BLaER1 (cell line): ENCODE data around the gene HSD17B1.

Experiments used
- H3K27ac ChIP-seq: shearing (Covaris generic); formaldehyde crosslinking; 2 replicates; pipeline ENCODE4 v1.8.1; 2022
- H3K27me3 ChIP-seq: shearing (Covaris generic); formaldehyde crosslinking; 2 replicates; pipeline ENCODE4 v1.8.1; 2022
- H3K36me3 ChIP-seq: shearing (Covaris generic); formaldehyde crosslinking; 2 replicates; pipeline ENCODE4 v1.8.1; 2022
- H3K4me1 ChIP-seq: shearing (Covaris generic); formaldehyde crosslinking; 2 replicates; pipeline ENCODE4 v1.8.1; 2022
- H3K4me2 ChIP-seq: shearing (Covaris generic); formaldehyde crosslinking; 2 replicates; pipeline ENCODE4 v1.8.1; 2022
- H3K4me3 ChIP-seq: shearing (Covaris generic); formaldehyde crosslinking; 2 replicates; pipeline ENCODE4 v1.8.1; 2022
- H3K9ac ChIP-seq: shearing (Covaris generic); formaldehyde crosslinking; 2 replicates; pipeline ENCODE4 v1.8.1; 2022
- H3K9me3 ChIP-seq: shearing (Covaris generic); formaldehyde crosslinking; 2 replicates; pipeline ENCODE4 v1.8.1; 2022
- H4K20me1 ChIP-seq: shearing (Covaris generic); formaldehyde crosslinking; 2 replicates; pipeline ENCODE4 v1.8.1; 2022
- Cebpa-rat ChIP-seq: shearing (Covaris generic); IDR thresholded peaks from 2 replicates; pipeline ENCODE4 v1.8.1; 2022

Gene HSD17B1

DNA sequence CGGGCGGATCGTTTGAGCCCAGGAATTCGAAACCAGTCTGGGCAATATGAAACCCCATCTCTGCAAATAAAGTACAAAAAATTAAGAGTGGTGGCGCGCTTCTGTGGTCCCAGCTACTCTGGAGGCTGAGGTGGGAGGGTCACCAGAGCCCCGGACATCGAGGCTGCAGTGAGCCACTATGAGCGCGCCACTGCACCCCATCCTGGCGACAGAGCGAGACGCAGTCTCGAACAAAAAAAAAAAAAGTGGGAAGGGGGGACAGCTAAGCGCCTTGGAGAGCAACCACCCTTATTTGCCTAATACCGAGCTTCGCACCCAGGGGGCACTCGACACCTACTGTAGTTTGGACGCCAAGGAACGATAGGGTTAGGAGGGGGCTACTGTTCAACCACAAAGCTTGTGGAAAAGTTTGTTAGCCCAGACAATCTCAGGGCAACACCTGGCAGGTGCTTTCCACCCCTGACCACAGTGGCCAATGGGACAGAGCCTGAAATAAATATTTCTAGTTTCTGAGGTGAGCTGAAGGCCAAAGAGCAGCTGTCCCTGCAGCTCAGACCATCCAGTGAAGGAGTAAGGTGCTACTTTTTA lies 25.7 kb downstream of the HSD17B1 start:
- H3K4me1 ChIP-seq = peaks cover 36% of the 10 kb centered on the region
- peak overlapping the region; percentile 78 for H3K27ac ChIP-seq
- no peaks in the 10 kb centered on the region for H3K27me3 ChIP-seq
- no peaks in the 10 kb centered on the region for H3K9me3 ChIP-seq
- H3K9ac ChIP-seq = peak overlapping the region; percentile 81
- H3K4me3 ChIP-seq = peak overlapping the region; percentile 82
- H3K36me3 ChIP-seq = peaks cover 72% of the 10 kb centered on the region
- TF ChIP-seq Cebpa-rat = no peak
- H4K20me1 ChIP-seq = no peaks in the 10 kb centered on the region
- H3K4me2 ChIP-seq = peak overlapping the region; percentile 97

DNA sequence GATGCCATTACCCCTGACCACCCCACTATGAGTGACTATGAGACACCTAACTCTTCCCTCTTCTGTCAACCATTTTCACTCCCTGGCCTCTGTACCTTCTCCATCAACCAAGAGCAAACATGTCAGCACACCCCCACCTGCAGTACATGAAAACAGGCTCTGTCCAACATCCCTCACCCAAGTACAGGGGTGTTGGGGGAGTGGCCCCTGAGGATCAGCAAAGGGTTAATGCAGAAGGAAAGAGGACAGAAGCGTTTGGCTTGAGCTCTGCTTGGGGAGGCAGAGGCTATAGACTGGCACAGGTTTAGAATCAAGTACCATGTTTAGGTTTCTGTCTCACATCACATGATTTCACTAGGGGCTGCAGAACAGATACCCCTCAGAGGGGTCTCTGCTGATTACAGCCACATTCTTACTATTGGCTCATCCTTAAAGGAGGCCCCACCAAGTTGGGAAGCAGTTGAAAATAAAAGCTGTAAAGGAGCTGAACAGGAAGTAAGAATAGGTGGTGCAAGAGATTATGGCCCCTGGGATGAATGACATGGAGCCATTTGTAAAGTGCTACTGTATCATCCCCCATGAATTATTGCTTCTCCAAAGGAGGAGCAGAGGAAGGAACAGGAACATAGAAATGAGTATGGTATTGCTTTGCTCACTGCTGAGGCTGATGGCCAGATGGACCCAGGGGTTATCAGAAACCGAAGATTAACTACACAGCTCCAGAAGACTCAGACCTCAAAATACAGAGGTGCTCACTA lies 27.2 kb downstream of the HSD17B1 start:
- H3K27me3 ChIP-seq = no peaks in the 10 kb centered on the region
- H3K4me2 ChIP-seq = no peak overlapping the region
- no peak overlapping the region for H3K27ac ChIP-seq
- H3K4me1 ChIP-seq = peaks cover 35% of the 10 kb centered on the region
- peaks cover 72% of the 10 kb centered on the region for H3K36me3 ChIP-seq
- no peak overlapping the region for H3K4me3 ChIP-seq
- no peak overlapping the region for H3K9ac ChIP-seq
- H4K20me1 ChIP-seq = no peaks in the 10 kb centered on the region
- TF ChIP-seq Cebpa-rat = no peak
- no peaks in the 10 kb centered on the region for H3K9me3 ChIP-seq

DNA sequence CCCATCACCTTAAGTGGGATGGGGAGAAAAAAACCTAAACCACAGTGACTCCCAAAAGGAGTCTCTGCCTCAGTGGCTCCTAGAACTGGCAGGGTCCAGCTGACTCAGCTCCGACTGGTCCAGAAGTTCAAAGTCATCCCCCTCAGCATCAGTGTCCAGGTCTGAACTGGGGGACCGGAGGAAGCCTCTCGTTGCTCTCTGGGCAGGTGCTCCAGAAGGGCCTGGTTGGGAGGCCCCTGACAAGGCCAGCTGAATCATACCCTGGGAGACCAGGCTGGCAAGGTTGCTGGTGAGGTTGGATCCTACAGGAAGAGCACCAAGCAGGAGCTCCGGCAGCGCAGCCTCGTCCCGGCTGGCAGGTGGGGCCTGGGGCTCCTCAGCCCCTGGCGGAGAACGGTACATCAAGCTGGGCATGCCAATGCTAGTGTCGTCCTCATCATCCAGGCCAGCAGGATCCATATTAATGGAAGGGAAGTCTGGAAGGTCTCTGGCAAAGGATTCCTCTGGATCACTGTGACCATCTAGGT lies 29.1 kb downstream of the HSD17B1 start:
- no peak overlapping the region for H3K9ac ChIP-seq

DNA sequence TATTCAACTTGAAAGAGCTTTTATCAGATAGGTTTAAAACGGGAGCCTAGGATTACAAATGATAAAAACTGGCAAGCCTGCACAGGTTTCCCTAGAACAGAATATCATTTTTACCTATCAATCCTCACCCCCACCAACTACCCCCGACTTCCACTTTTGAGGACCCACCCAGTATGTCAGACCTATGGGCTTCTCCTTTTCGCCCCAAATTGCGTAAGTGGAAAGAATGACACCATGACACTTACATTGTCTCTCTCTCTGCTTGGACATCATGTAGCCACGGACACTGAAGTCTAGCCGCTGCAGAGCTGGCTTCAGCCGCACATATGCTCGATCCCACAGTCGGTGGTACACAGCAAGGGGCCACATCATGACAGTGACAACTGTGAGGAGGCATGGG lies 32.2 kb downstream of the HSD17B1 start:
- no peaks in the 10 kb centered on the region for H3K4me1 ChIP-seq
- H3K27ac ChIP-seq = no peak overlapping the region
- H3K27me3 ChIP-seq = no peaks in the 10 kb centered on the region
- no peak for TF ChIP-seq Cebpa-rat
- peaks cover 18% of the 10 kb centered on the region; the same call in 1 of the 2 replicates for H4K20me1 ChIP-seq
- H3K4me3 ChIP-seq = no peak overlapping the region
- H3K4me2 ChIP-seq = no peak overlapping the region
- no peaks in the 10 kb centered on the region for H3K9me3 ChIP-seq
- no peak overlapping the region for H3K9ac ChIP-seq
- H3K36me3 ChIP-seq = peaks cover 100% of the 10 kb centered on the region

More for the DNA sequence above, 29.1 kb downstream of the HSD17B1 start:
- peaks cover 77% of the 10 kb centered on the region for H3K36me3 ChIP-seq
- H4K20me1 ChIP-seq = peaks cover 15% of the 10 kb centered on the region; the same call in 1 of the 2 replicates
- H3K9me3 ChIP-seq = no peaks in the 10 kb centered on the region
- no peak for TF ChIP-seq Cebpa-rat
- no peak overlapping the region for H3K4me2 ChIP-seq
- peaks cover 16% of the 10 kb centered on the region for H3K4me1 ChIP-seq
- no peak overlapping the region for H3K4me3 ChIP-seq
- H3K27me3 ChIP-seq = no peaks in the 10 kb centered on the region
- H3K27ac ChIP-seq = no peak overlapping the region

DNA sequence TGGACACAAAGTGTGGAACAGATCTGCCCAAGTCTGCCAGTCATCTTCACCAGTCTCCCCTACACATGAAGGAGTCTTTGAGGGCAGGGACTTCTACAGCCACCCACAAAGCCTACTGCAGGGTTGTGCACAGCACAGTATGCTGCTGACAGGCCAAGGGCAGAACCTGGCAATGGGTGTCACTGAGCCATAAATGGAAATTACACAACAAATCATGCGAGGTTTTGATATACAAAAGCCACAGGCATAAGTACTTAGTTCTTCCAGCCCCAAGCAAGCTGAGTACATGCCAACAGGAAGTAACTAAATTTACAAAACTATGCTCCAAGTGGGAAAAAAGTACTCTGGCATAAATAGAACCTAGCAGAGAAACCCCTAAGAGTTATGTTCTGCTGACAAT lies 32.6 kb downstream of the HSD17B1 start:
- Histone ChIP-seq H3K36me3 (peaks cover 100% of the 10 kb centered on the region), H3K4me1 (no peaks in the 10 kb centered on the region), H3K4me2 (no peak overlapping the region), H3K9me3 (no peaks in the 10 kb centered on the region), H3K27me3 (no peaks in the 10 kb centered on the region), H3K4me3 (no peak overlapping the region), H3K27ac (no peak overlapping the region), H3K9ac (no peak overlapping the region), H4K20me1 (peaks cover 18% of the 10 kb centered on the region; the same call in 1 of the 2 replicates)
- TF ChIP-seq Cebpa-rat = no peak

DNA sequence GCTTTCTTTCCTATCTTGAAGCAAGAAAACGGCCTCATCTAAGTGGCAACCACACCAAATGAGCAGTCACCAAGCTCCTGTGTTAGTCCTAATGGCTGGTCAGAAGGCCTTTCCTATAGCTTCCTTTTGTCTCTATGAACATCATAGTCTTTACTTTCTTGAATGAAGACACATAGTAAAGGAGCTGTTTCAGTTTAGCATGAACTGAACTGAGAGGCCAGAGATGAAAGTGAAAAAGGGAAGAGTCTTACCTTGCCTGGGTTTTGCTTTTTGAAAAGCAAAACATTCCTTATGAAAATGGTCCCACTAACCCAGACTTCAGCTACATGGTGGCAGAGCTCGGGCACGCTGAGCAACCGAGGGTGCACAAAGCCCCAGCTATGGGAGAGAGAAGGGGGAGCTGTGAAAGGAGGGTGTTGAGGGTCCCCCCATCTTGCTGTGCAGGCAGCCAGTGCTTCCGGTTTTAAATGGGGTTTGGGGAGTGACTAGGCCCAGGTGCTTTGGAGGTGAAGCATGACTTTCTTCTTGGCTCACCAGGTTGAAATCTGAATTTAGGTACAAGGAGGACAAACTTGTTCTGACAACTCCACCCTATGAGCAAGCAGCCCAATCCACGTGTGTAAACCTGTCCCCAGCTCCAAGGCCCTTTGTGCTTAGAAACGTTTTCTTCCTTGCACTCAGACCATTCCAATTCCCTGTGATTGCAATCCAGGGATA lies 33.9 kb downstream of the HSD17B1 start:
- TF ChIP-seq Cebpa-rat = no peak
- no peak overlapping the region for H3K4me3 ChIP-seq
- no peaks in the 10 kb centered on the region for H3K4me1 ChIP-seq
- H3K9ac ChIP-seq = no peak overlapping the region
- peaks cover 100% of the 10 kb centered on the region for H3K36me3 ChIP-seq
- no peaks in the 10 kb centered on the region for H3K9me3 ChIP-seq
- H3K4me2 ChIP-seq = no peak overlapping the region
- no peaks in the 10 kb centered on the region for H3K27me3 ChIP-seq
- H4K20me1 ChIP-seq = peaks cover 22% of the 10 kb centered on the region; the same call in 1 of the 2 replicates
- no peak overlapping the region for H3K27ac ChIP-seq

DNA sequence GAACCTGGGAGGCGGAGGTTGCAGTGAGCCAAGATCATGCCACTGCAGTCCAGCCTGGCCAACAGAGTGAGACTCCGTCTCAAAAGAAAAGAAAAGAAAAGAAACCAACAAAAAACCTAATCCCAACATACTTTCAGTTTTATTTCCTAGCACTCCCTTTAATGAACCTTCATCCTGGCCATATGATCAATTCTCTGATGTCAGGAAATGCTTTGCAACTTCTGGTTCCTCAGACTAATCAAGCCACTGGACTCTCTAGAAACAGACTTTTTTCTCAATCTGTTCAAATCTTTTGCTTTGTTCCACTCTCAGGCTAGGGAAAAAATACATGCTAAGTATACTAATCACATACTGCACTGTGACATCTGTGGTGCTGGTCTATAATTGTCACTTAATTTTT lies 38.2 kb downstream of the HSD17B1 start:
- Histone ChIP-seq H3K27ac (no peak overlapping the region), H4K20me1 (peaks cover 56% of the 10 kb centered on the region), H3K27me3 (no peaks in the 10 kb centered on the region), H3K36me3 (peaks cover 87% of the 10 kb centered on the region), H3K9ac (no peak overlapping the region), H3K4me2 (no peak overlapping the region), H3K4me3 (no peak overlapping the region), H3K9me3 (no peaks in the 10 kb centered on the region), H3K4me1 (no peaks in the 10 kb centered on the region)
- no peak for TF ChIP-seq Cebpa-rat

DNA sequence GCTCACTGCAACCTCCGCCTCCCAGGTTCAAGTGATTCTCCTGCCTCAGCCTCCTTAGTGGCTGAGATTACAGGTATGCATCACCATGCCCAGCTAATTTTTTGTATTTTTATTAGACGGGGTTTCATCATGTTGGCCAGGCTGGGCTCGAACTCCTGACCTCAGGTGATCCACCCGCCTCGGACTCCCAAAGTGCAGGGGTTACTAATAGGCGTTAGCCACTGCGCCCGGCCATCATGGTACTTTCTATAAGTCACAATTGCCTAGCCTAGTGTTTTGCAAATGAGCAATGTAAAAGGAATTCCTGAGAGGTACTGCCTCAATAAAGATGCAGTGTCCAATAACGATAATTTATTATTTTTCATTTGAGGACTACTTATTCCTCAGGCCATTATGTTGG lies 38.7 kb downstream of the HSD17B1 start:
- H3K27me3 ChIP-seq = no peaks in the 10 kb centered on the region
- H3K36me3 ChIP-seq = peaks cover 86% of the 10 kb centered on the region
- H3K9me3 ChIP-seq = no peaks in the 10 kb centered on the region
- no peak overlapping the region for H3K9ac ChIP-seq
- H3K4me2 ChIP-seq = no peak overlapping the region
- TF ChIP-seq Cebpa-rat = no peak
- peaks cover 56% of the 10 kb centered on the region for H4K20me1 ChIP-seq
- H3K27ac ChIP-seq = no peak overlapping the region
- no peaks in the 10 kb centered on the region for H3K4me1 ChIP-seq
- H3K4me3 ChIP-seq = no peak overlapping the region

DNA sequence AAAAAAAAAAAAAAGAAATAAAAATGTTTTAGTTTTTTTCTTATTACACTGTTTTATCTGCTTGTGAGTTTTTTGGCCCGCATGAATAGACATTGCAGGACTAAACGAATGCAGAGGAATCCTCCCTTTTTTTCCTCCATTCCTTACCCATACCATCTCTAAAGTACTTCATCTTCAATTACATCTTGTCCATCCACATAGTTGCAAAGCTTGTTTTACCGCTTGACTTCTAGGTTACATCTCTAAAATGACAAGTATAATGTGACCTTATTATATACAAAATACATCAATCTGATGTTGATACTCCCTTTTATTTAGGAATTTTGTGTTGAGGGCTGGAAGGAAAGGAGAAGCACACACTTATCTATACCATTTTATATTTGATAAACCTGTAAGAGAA lies 43.7 kb downstream of the HSD17B1 start:
- Histone ChIP-seq H4K20me1 (peaks cover 84% of the 10 kb centered on the region), H3K4me1 (peaks cover 21% of the 10 kb centered on the region), H3K9ac (no peak overlapping the region), H3K9me3 (no peaks in the 10 kb centered on the region), H3K27ac (no peak overlapping the region), H3K27me3 (no peaks in the 10 kb centered on the region), H3K36me3 (peaks cover 55% of the 10 kb centered on the region), H3K4me2 (no peak overlapping the region), H3K4me3 (no peak overlapping the region)
- no peak for TF ChIP-seq Cebpa-rat

DNA sequence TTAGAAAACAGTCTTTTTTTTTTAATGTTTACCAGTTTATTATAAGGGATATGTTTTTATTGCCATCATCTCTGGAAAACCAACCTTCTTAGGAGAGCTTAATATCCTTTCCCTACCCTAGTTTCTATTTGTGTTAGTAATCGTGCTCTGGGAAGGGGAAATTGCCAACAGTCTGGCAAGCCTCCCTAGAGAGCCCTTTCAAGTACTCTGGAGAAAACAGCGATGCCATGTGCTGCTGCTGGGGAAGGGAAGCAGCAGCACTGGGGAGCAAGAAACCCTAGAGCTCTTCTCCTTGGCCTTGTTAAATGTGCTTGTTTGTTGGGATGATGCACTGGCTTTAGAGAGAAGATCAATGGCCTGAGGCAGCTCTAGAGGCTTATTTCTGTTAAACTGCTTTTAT lies 46.2 kb downstream of the HSD17B1 start:
- H3K4me2 ChIP-seq = peak overlapping the region; percentile 77
- H3K9ac ChIP-seq = peak overlapping the region; percentile 39
- TF ChIP-seq Cebpa-rat = no peak
- H3K27me3 ChIP-seq = no peaks in the 10 kb centered on the region
- H4K20me1 ChIP-seq = peaks cover 83% of the 10 kb centered on the region
- H3K36me3 ChIP-seq = peaks cover 40% of the 10 kb centered on the region
- peaks cover 30% of the 10 kb centered on the region for H3K4me1 ChIP-seq
- H3K9me3 ChIP-seq = no peaks in the 10 kb centered on the region
- peak overlapping the region; percentile 53; the same call in 1 of the 2 replicates for H3K27ac ChIP-seq
- no peak overlapping the region for H3K4me3 ChIP-seq
